GM18499 (cell line): ENCODE data around the gene PATE3.

Experiments used
- ATAC-seq: cut with Tn5 transposase; IDR thresholded peaks from one replicate; pipeline ENCODE4 v1.9.1; 2021; ENCODE audit warnings: moderate number of reproducible peaks; ENCODE audit not compliant: insufficient read depth, unreplicated experiment

PATE3 gene

GRCh38 chr11:125835748-125836147 lies 47.8 kb downstream of the PATE3 start:
- no peak for ATAC-seq
